CD14-positive monocyte (primary cell): ENCODE results near the gene ZGPAT. TPM values are rescaled to one million over a fixed set of nuclear protein-coding genes. Genes with fewer than 3 reads are reported as not detected.

Source experiments
- DNase-seq, 3 donors: peaks; one replicate each; pipeline ENCODE4 v3.0.0-alpha.2; 2011 to 2022
- H2AFZ ChIP-seq: 2 replicates; pipeline ENCODE4 v1.6.0; 2012; ENCODE audit warnings: mild to moderate bottlenecking, low read depth, low read length, inconsistent platforms; ENCODE audit not compliant: insufficient read depth, poor library complexity, severe bottlenecking
- H3K27ac ChIP-seq, 2 donors: 1 replicate in 1 of 2; 2 replicates in 1 of 2; pipeline ENCODE4 v1.5.1; 2012 to 2013; ENCODE audit warnings: low read length in 2 of 2, control low read depth in 1 of 2, inconsistent platforms in 1 of 2, low read depth in 1 of 2, mild to moderate bottlenecking in 1 of 2
- H3K27me3 ChIP-seq, 2 donors: one replicate each; pipeline versions ENCODE4 v1.6.0 to v1.6.1; 2011 to 2013; ENCODE audit warnings: low read length in 2 of 2; ENCODE audit not compliant: control insufficient read depth in 2 of 2, insufficient read depth in 2 of 2
- H3K36me3 ChIP-seq, 2 donors: replicated peaks in 1 of 2; 1 replicate in 1 of 2; 2 replicates in 1 of 2; pipeline versions ENCODE4 v1.5.1 to v1.6.1; 2012 to 2013; ENCODE audit warnings: low read length in 2 of 2, control low read depth in 1 of 2, inconsistent platforms in 1 of 2, mild to moderate bottlenecking in 1 of 2; ENCODE audit not compliant: insufficient read depth in 2 of 2, control insufficient read depth in 1 of 2
- H3K4me1 ChIP-seq, 2 donors: 1 replicate in 1 of 2; 2 replicates in 1 of 2; pipeline versions ENCODE4 v1.5.1 to v1.6.1; 2012 to 2013; ENCODE audit warnings: low read length in 2 of 2, control low read depth in 1 of 2, inconsistent platforms in 1 of 2, mild to moderate bottlenecking in 1 of 2, moderate library complexity in 1 of 2; ENCODE audit not compliant: insufficient read depth in 2 of 2, control insufficient read depth in 1 of 2
- H3K4me2 ChIP-seq: replicated peaks from 2 replicates; pipeline ENCODE3; 2012; ENCODE audit warnings: low read length, moderate library complexity, mild to moderate bottlenecking; ENCODE audit not compliant: poor library complexity, severe bottlenecking; ENCODE audit errors: extremely low read depth
- H3K4me3 ChIP-seq, 3 experiments: fragments of 200-600 bp in 1 of 3; sonication (generic) in 1 of 3; replicated peaks in 1 of 3; 1 replicate in 2 of 3; 2 replicates in 1 of 3; pipeline ENCODE4 v1.5.1; 2011 to 2013; ENCODE audit warnings: low read length in 3 of 3, mild to moderate bottlenecking in 3 of 3, control low read depth in 2 of 3, low read depth in 2 of 3, inconsistent platforms in 1 of 3, moderate library complexity in 1 of 3
- H3K79me2 ChIP-seq: 2 replicates; pipeline ENCODE4 v1.6.0; 2012; ENCODE audit warnings: mild to moderate bottlenecking, control low read depth, inconsistent platforms, low read length, moderate library complexity; ENCODE audit not compliant: insufficient read depth
- H3K9ac ChIP-seq: 2 replicates; pipeline ENCODE4 v1.6.0; 2017; ENCODE audit warnings: low read length, mild to moderate bottlenecking; ENCODE audit not compliant: insufficient read depth, poor library complexity, severe bottlenecking
- H3K9me3 ChIP-seq, 2 donors: replicated peaks in 1 of 2; 1 replicate in 1 of 2; 2 replicates in 1 of 2; pipeline versions ENCODE4 v1.5.1 to v1.6.1; 2012 to 2013; ENCODE audit warnings: low read length in 2 of 2, control low read depth in 1 of 2; ENCODE audit not compliant: control insufficient read depth in 1 of 2, insufficient read depth in 1 of 2
- H4K20me1 ChIP-seq: 2 replicates; pipeline ENCODE4 v1.6.0; 2012; ENCODE audit warnings: mild to moderate bottlenecking, low read length, control low read depth, moderate library complexity; ENCODE audit not compliant: insufficient read depth
- H3K27ac Mint-ChIP-seq, 7 donors: one replicate each; pipeline ENCODE4 v1.8.0; 2020; ENCODE audit warnings: mild to moderate bottlenecking in 7 of 7, mixed read lengths in 7 of 7, moderate library complexity in 6 of 7, inconsistent platforms in 2 of 7
- H3K27me3 Mint-ChIP-seq, 3 donors: one replicate each; pipeline ENCODE4 v1.8.0; 2021 to 2022; ENCODE audit warnings: low read depth in 3 of 3, mild to moderate bottlenecking in 3 of 3, mixed read lengths in 3 of 3, moderate library complexity in 3 of 3, inconsistent platforms in 1 of 3
- H3K36me3 Mint-ChIP-seq, 2 donors: one replicate each; pipeline ENCODE4 v1.8.0; 2020; ENCODE audit warnings: mixed read lengths in 2 of 2, inconsistent platforms in 1 of 2, mild to moderate bottlenecking in 1 of 2
- H3K4me1 Mint-ChIP-seq: one replicate; pipeline ENCODE4 v1.8.0; 2020; ENCODE audit warnings: mild to moderate bottlenecking, mixed read lengths
- H3K4me3 Mint-ChIP-seq, 2 donors: one replicate each; pipeline ENCODE4 v1.8.0; 2020; ENCODE audit warnings: mild to moderate bottlenecking in 2 of 2, mixed read lengths in 2 of 2, moderate library complexity in 1 of 2
- H3K9me3 Mint-ChIP-seq, 7 donors: one replicate each; pipeline ENCODE4 v1.8.0; 2020 to 2022; ENCODE audit warnings: mixed read lengths in 7 of 7, mild to moderate bottlenecking in 6 of 7, moderate library complexity in 6 of 7, inconsistent platforms in 2 of 7
- WGBS: methylation state at CpG from one replicate; pipeline ENCODE4 v1.1.5; 2013; ENCODE audit warnings: missing lambda C conversion rate; ENCODE audit not compliant: insufficient coverage; 5-methylcytosine and 5-hydroxymethylcytosine counted together
- intact Hi-C, 2 donors: fragments of 100-400 bp; cut with micrococcal nuclease; formaldehyde crosslinking; loops; one replicate each; pipeline versions ENCODE4 v1.15.0 to v1.15.1; 2023
- polyA plus RNA-seq, 3 donors: library from polyadenylated mRNA; depleted of rRNA in 1 of 3; unstranded in 2 of 3; stranded (reverse) in 1 of 3; fragments of 300-500 nt in 2 of 3; fragments of >200 nt in 1 of 3; fragmentation: Illumina TruSeq in 2 of 3; gene quantifications; 1 replicate in 2 of 3; 2 replicates in 1 of 3; pipeline ENCODE4 v1.2.3, GENCODE V29; 2012 to 2021
- TF ChIP-seq, protein P1 (sequence below): fragments of 200-600 bp; IDR thresholded peaks from one replicate; pipeline ENCODE4 v1.8.0; 2022; ENCODE audit warnings: antibody characterized with exemption, mild to moderate bottlenecking

The ZGPAT gene
- polyA plus RNA-seq, 3 donors = 24.2 to 58.6 (median 28.3) TPM

DNA sequence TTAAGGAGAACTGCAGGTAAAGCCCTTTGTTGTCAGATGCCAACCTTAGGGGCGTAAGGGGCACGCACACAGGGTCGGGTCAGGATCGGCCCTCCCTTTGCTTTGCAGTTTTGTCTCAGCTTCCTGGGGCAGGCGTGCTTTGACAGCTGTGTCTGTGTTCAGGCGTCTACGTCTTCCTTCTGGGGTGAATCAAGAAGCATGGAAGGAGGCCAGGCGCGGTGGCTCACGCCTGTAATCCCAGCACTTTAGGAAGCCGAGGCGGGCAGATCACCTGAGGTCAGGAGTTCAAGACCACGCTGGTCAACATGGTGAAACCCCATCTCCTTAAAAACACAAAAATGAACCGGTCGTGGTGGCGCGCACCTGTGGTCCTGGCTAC, 1.3 kb downstream of the ZGPAT start:
- peaks cover 54 to 77% of the 10 kb centered on the region in 2 donors for H3K36me3 Mint-ChIP-seq
- peaks cover 0 to 3% (median 0%) of the 10 kb centered on the region in 3 donors for H3K27me3 Mint-ChIP-seq
- H3K27ac ChIP-seq = peak overlapping the region in 1 of 2 donors; percentile 81
- over 99% methylated on average over 12 of the region's 17 CpGs for WGBS
- no peak overlapping the region for H2AFZ ChIP-seq
- no peaks in the 10 kb centered on the region for H3K27me3 ChIP-seq
- intact Hi-C loops = loop anchor here (2.0 to 5.0 kb wide), 4 partner anchors 32 to 248 kb away; partner anchors contain the start of genes RTEL1 (in 2 of the 2) and UCKL1 (in 1 of the 2)
- H4K20me1 ChIP-seq = peaks cover 59% of the 10 kb centered on the region
- H3K4me1 Mint-ChIP-seq = peaks cover 34% of the 10 kb centered on the region
- H3K4me3 Mint-ChIP-seq = peak overlapping the region; percentile 82 to 86
- H3K79me2 ChIP-seq = peaks cover 85% of the 10 kb centered on the region
- no peak for DNase-seq
- H3K36me3 ChIP-seq = peaks cover 52 to 59% of the 10 kb centered on the region in 2 donors
- peaks cover 23 to 30% of the 10 kb centered on the region in 2 donors for H3K4me1 ChIP-seq
- H3K9me3 ChIP-seq = peaks cover 0 to 3% of the 10 kb centered on the region in 2 donors
- peak overlapping the region; percentile 97 for H3K4me2 ChIP-seq
- H3K27ac Mint-ChIP-seq = peak overlapping the region in 3 of 7 donors; percentile 15 to 30 (median 26)
- H3K9me3 Mint-ChIP-seq = peaks cover 0 to 8% (median 4%) of the 10 kb centered on the region in 7 donors
- TF ChIP-seq, protein P1, sequence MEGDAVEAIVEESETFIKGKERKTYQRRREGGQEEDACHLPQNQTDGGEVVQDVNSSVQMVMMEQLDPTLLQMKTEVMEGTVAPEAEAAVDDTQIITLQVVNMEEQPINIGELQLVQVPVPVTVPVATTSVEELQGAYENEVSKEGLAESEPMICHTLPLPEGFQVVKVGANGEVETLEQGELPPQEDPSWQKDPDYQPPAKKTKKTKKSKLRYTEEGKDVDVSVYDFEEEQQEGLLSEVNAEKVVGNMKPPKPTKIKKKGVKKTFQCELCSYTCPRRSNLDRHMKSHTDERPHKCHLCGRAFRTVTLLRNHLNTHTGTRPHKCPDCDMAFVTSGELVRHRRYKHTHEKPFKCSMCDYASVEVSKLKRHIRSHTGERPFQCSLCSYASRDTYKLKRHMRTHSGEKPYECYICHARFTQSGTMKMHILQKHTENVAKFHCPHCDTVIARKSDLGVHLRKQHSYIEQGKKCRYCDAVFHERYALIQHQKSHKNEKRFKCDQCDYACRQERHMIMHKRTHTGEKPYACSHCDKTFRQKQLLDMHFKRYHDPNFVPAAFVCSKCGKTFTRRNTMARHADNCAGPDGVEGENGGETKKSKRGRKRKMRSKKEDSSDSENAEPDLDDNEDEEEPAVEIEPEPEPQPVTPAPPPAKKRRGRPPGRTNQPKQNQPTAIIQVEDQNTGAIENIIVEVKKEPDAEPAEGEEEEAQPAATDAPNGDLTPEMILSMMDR = no peak
- peak overlapping the region; percentile 85 for H3K9ac ChIP-seq
- peak overlapping the region in 1 of 3 experiments; percentile 86 for H3K4me3 ChIP-seq

DNA sequence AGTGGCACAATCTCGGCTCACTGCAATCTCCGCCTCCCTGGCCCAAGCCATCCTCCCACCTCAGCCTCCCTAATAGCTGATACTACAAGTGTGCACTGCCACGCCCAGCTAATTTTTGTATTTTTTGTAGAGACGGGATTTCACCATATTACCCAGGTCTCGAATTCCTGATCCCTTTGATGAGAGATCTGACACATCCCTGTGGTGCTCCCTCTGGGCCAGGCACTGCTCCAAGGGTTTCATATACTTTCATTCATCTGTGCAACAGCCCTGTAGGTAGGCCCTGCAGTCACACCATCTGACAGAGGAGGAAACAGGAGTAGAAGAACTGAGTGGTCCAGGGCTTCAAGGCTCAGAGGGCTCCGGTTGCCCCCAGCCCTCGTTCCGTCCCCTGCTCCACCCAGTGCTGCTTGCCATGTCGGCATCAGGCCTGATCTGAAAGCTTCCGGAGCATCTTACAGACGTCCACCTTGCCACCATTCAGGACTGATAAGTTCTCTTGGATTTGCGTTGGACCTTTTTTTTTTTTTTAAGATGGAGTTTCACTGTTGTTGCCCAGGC, 3.3 kb downstream of the ZGPAT start:
- no peaks in the 10 kb centered on the region for H3K27me3 ChIP-seq
- H4K20me1 ChIP-seq = peaks cover 69% of the 10 kb centered on the region
- WGBS = 98% methylated on average over 8 of the region's 12 CpGs
- no peak overlapping the region for H3K27ac ChIP-seq
- peaks cover 9 to 16% of the 10 kb centered on the region in 2 donors for H3K9me3 ChIP-seq
- no peak overlapping the region for H3K4me3 ChIP-seq
- H3K36me3 ChIP-seq = peaks cover 36 to 59% of the 10 kb centered on the region in 2 donors
- H3K4me2 ChIP-seq = no peak overlapping the region
- Mint-ChIP-seq H3K4me1 (peaks cover 34% of the 10 kb centered on the region), H3K36me3 (peaks cover 53 to 75% of the 10 kb centered on the region in 2 donors), H3K9me3 (peaks cover 5 to 22% (median 14%) of the 10 kb centered on the region in 7 donors), H3K27me3 (peaks cover 0 to 2% (median 1%) of the 10 kb centered on the region in 3 donors), H3K27ac (peak overlapping the region in 2 of 7 donors; percentile 54 to 69), H3K4me3 (no peak overlapping the region)
- H3K4me1 ChIP-seq = peaks cover 23 to 28% of the 10 kb centered on the region in 2 donors
- H2AFZ ChIP-seq = no peak overlapping the region
- no peak overlapping the region for H3K9ac ChIP-seq
- TF ChIP-seq, protein P1 = no peak
- H3K79me2 ChIP-seq = peaks cover 94% of the 10 kb centered on the region
- DNase-seq = no peak
- intact Hi-C loops = no loop called here
